NT2/D1 (cell line): ENCODE data around the gene BMERB1.

ENCODE experiments used
- SUZ12 ChIP-seq: IDR thresholded peaks from 2 replicates; pipeline ENCODE4 v1.6.1; 2011; ENCODE audit not compliant: insufficient read length, insufficient read depth; ENCODE audit errors: extremely low read depth
- YY1 ChIP-seq: IDR thresholded peaks from 2 replicates; pipeline ENCODE4 v1.6.1; 2011; ENCODE audit not compliant: insufficient read length, insufficient read depth
- ZNF274 ChIP-seq: IDR thresholded peaks from 2 replicates; pipeline ENCODE4 v1.6.1; 2011; ENCODE audit warnings: mild to moderate bottlenecking, low read depth, low read length

GRCh38 chr16:15427648-15428239 lies 6.6 kb upstream of the BMERB1 start:
- TF ChIP-seq YY1 (no peak), SUZ12 (no peak), ZNF274 (no peak)
